ENCODE results near the gene TNFRSF1B. TPM values are rescaled to one million over a fixed set of nuclear protein-coding genes. Genes with fewer than 3 reads are reported as not detected.

Gene TNFRSF1B
- total and polyA plus RNA-seq, 3 donors from 2014 or later, result 7.7 to 10.6 (median 8.0) TPM

GRCh38 chr1:12155328-12155727 lies 11.5 kb upstream of the TNFRSF1B start:
- TF ChIP-seq POLR2A (IDR thresholded peaks at IDR 0.05) (no peak), CTCF (IDR thresholded peaks at IDR 0.05) (no peak)
- Histone ChIP-seq H3K9me3 (no peaks in the 10 kb centered on the region), H3K27me3 (no peaks in the 10 kb centered on the region), H3K36me3 (ENCODE audit: low read depth, missing control alignments) (no peaks in the 10 kb centered on the region), H3K27ac (no peak overlapping the region), H3K4me1 (no peaks in the 10 kb centered on the region), H3K4me3 (no peak overlapping the region)
- intact Hi-C loops (cut with DNase I; ENCODE audit: low total_unique reads), result no loop called here
- no peak for DNase-seq
- 62 to 96% methylated on average over 2 of the region's 2 CpGs for WGBS, 2 donors

- H3K36me3 ChIP-seq (ENCODE audit: low read depth, missing control alignments), result no peaks in the 10 kb centered on the region
- WGBS, 2 donors, result 74 to 76% methylated on average over 10 of the region's 10 CpGs
- H3K4me3 ChIP-seq, result no peak overlapping the region
- intact Hi-C loops (cut with DNase I; ENCODE audit: low total_unique reads), result no loop called here
- H3K27ac ChIP-seq, result no peak overlapping the region
- TF ChIP-seq CTCF (IDR thresholded peaks at IDR 0.05) (no peak), POLR2A (IDR thresholded peaks at IDR 0.05) (no peak)
- H3K4me1 ChIP-seq, result peaks cover 14% of the 10 kb centered on the region
- H3K27me3 ChIP-seq, result no peaks in the 10 kb centered on the region
- DNase-seq, result no peak
- no peaks in the 10 kb centered on the region for H3K9me3 ChIP-seq
Measured at GRCh38 chr1:12157366-12158231, 9.2 kb upstream of the TNFRSF1B start.

GRCh38 chr1:12158357-12159092 lies 8.3 kb upstream of the TNFRSF1B start:
- no peak overlapping the region for H3K27ac ChIP-seq
- H3K4me1 ChIP-seq, result peaks cover 14% of the 10 kb centered on the region
- H3K36me3 ChIP-seq (ENCODE audit: low read depth, missing control alignments), result no peaks in the 10 kb centered on the region
- DNase-seq, result no peak
- no peaks in the 10 kb centered on the region for H3K9me3 ChIP-seq
- TF ChIP-seq CTCF (IDR thresholded peaks at IDR 0.05) (no peak), POLR2A (IDR thresholded peaks at IDR 0.05) (no peak)
- intact Hi-C loops (cut with DNase I; ENCODE audit: low total_unique reads), result no loop called here
- H3K4me3 ChIP-seq, result no peak overlapping the region
- 68 to 70% methylated on average over 22 of the region's 22 CpGs for WGBS, 2 donors
- no peaks in the 10 kb centered on the region for H3K27me3 ChIP-seq

DNA sequence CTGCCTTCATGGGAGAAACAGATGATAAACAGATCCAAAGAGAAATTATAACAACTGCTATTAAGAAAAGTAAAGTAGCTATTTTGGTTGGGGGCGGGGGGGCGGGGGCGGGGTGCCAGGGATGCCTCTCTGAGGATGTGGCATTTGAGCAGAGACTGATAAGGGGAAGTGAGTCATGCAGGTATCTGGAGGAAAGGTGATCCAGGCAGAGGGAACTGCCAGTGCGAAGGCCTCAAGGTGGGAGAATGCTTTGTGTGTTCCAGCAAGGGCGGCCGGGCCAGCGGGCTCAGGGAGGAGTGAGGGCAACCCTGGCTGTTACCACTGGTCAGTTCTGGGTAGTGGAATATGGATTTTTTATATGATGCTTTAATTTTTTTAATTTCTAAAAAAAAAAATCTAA lies 7.0 kb upstream of the TNFRSF1B start:
- no peak for TF ChIP-seq CTCF (IDR thresholded peaks at IDR 0.05)
- no peak overlapping the region for H3K27ac ChIP-seq
- 85 to 91% methylated on average over 7 of the region's 7 CpGs for WGBS, 2 donors
- H3K36me3 ChIP-seq (ENCODE audit: low read depth, missing control alignments), result no peaks in the 10 kb centered on the region
- DNase-seq, result no peak
- H3K4me3 ChIP-seq, result no peak overlapping the region
- peaks cover 14% of the 10 kb centered on the region for H3K4me1 ChIP-seq
- no peaks in the 10 kb centered on the region for H3K27me3 ChIP-seq
- no peaks in the 10 kb centered on the region for H3K9me3 ChIP-seq
- intact Hi-C loops (cut with DNase I; ENCODE audit: low total_unique reads), result no loop called here
